Measurements from ENCODE around the gene NSG1.

Gene NSG1

DNA sequence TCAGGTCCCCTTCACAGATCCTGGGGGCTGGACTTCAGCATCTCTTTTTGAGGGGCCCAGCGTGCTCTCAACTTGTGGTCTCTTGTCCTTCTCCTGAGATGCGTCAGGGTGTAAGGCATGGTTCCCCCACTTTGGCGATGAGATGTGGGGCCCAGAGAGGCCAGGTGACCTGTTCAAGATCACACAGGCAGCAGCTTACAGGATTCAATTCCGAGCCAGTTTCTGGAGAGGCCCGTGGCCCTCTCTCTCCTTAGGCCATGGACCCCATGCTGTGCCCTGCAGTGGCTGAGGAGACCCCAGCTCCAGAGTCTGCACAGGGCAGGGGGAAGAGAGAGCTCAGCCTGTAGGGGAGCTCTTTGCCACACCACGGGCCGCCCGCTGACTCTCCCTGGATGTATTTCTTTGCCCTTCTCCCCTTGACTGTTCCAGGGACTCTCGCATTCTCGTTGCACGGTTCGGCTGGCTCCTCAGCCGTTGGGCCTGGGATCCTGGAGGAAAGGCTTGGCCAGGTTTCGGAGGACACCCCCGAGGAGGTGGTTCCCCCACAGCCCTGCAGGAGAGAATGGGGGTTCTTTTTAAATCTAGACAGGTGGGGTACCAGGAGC lies 18.6 kb downstream of the NSG1 start:
- H3K27me3 ChIP-seq (ENCODE audit: control insufficient read depth, insufficient read depth, low read length), result peaks cover 36% of the 10 kb centered on the region
- no peak overlapping the region for H3K4me2 ChIP-seq (ENCODE audit: low read length)
- no peaks in the 10 kb centered on the region for H3K4me1 ChIP-seq (ENCODE audit: control insufficient read depth, insufficient read depth, low read length)
- H3K36me3 ChIP-seq (ENCODE audit: insufficient read depth, low read length), result no peaks in the 10 kb centered on the region
- no peak overlapping the region for H3K9ac ChIP-seq (ENCODE audit: low read depth, low read length)
- no peak overlapping the region for H3K4me3 ChIP-seq (ENCODE audit: low read length)
- H3K9me3 ChIP-seq (replicated peaks; ENCODE audit: low read length), result no peaks in the 10 kb centered on the region

DNA sequence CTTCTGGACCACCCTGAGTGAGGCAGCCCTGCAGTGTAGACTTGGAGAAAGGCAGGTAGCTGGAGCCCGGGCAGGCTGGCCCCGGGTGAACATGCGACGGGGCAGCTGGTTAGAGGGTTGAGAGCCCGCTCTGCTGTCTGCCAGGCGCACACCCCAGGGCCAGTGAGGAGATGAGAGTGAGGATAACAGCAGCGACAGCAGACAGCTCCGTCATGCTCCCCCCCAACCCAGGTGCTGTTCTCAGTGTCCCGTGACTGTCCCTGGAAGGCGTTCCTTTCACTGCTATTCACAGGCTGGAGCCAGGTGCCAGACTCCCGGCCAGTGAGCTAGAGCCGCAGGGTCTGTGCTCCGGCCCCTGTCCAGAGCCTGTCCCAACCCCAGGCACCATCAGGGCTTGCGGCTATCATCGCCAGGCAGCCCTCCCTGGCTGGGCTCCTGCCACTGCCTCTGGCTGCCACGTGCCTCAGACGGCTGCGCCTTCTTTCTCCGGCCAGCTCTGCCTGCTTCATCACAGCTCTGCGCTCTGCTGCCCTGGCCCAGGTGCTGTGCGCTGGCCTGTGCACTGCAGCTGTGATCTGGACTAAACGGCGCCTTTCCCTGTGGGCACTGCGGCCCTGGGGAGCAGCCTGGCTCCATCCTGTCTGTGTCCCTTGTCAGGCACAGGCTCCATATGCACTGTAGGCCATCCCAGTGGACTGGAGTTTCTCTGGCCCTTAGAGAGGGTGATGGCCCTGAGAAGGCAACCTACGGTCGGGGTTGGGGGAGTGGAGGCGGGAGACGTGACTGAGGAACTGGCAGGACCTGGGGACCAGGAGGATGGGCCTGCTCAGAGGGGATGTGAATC lies 19.8 kb downstream of the NSG1 start:
- H3K9me3 ChIP-seq (replicated peaks; ENCODE audit: low read length), result no peaks in the 10 kb centered on the region
- H3K9ac ChIP-seq (ENCODE audit: low read depth, low read length), result no peak overlapping the region
- peaks cover 28% of the 10 kb centered on the region for H3K27me3 ChIP-seq (ENCODE audit: control insufficient read depth, insufficient read depth, low read length)
- no peak overlapping the region for H3K4me2 ChIP-seq (ENCODE audit: low read length)
- no peaks in the 10 kb centered on the region for H3K4me1 ChIP-seq (ENCODE audit: control insufficient read depth, insufficient read depth, low read length)
- no peak overlapping the region for H3K4me3 ChIP-seq (ENCODE audit: low read length)
- H3K36me3 ChIP-seq (ENCODE audit: insufficient read depth, low read length), result no peaks in the 10 kb centered on the region

DNA sequence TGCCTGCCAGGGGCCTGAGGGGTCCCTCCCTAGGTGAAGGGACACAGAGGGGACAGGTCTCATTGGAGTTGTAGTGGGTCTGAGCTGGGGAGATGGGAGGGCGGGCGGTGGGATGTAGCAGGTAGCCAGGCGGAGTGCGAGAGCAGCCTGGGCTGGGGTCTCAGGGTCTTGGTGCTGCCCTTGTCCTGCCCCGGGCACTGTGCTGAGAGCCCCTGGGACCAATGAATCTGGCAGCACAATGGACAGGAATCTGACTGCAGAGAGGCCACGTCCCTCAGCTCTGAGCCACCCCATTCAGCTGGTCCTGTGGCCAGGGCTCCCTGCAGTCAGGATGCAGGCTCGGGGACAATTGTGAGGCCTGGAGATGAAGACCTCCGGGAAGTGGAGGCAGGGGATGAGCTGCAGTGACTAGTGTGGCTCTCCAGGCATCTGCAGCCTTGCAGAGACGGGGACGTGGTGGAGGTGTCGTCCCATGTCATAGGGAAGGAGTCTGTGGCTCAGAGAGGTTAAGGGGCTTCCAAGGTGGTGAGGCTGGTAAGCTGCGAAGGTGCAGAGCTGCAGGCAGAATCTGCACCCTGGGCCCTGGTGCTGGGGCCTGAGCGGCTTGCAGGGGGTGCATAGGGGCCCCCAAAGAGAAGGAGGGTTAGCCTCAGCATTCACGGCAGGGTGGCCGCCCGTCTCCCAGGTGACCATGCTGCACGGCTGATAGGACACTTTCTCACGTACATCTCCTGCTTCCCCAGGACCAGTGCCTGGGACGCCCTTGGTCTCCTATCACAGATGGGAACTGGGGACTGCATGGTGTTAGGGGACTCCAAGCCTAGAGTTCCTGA lies 20.6 kb downstream of the NSG1 start:
- Histone ChIP-seq H3K4me2 (ENCODE audit: low read length) (no peak overlapping the region), H3K27me3 (ENCODE audit: control insufficient read depth, insufficient read depth, low read length) (peaks cover 28% of the 10 kb centered on the region), H3K9ac (ENCODE audit: low read depth, low read length) (no peak overlapping the region), H3K4me1 (ENCODE audit: control insufficient read depth, insufficient read depth, low read length) (no peaks in the 10 kb centered on the region), H3K36me3 (ENCODE audit: insufficient read depth, low read length) (no peaks in the 10 kb centered on the region), H3K9me3 (replicated peaks; ENCODE audit: low read length) (no peaks in the 10 kb centered on the region), H3K4me3 (ENCODE audit: low read length) (no peak overlapping the region)

DNA sequence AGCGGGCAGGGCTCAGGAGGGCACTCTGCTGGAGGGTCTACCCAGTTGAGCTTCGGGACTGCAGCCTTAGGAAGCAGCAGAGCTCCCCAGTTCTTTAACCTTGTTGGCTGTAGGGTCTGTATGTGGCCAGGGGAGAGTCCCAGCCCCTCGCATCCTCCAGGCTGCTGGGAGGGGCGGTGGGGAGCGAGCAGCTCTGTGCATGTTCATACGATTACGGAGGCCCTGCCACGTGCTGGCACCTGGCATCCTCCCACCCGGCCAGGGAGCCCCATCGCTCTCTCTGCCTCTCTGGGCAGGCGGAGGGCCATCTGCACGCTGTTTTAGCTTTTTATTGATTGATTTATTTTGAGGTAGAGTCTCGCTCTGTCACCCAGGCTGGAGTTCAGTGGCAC lies 21.2 kb downstream of the NSG1 start:
- no peak overlapping the region for H3K9ac ChIP-seq (ENCODE audit: low read depth, low read length)
- H3K27me3 ChIP-seq (ENCODE audit: control insufficient read depth, insufficient read depth, low read length), result peaks cover 34% of the 10 kb centered on the region
- H3K4me3 ChIP-seq (ENCODE audit: low read length), result no peak overlapping the region
- no peak overlapping the region for H3K4me2 ChIP-seq (ENCODE audit: low read length)
- no peaks in the 10 kb centered on the region for H3K4me1 ChIP-seq (ENCODE audit: control insufficient read depth, insufficient read depth, low read length)
- no peaks in the 10 kb centered on the region for H3K36me3 ChIP-seq (ENCODE audit: insufficient read depth, low read length)
- H3K9me3 ChIP-seq (replicated peaks; ENCODE audit: low read length), result no peaks in the 10 kb centered on the region

DNA sequence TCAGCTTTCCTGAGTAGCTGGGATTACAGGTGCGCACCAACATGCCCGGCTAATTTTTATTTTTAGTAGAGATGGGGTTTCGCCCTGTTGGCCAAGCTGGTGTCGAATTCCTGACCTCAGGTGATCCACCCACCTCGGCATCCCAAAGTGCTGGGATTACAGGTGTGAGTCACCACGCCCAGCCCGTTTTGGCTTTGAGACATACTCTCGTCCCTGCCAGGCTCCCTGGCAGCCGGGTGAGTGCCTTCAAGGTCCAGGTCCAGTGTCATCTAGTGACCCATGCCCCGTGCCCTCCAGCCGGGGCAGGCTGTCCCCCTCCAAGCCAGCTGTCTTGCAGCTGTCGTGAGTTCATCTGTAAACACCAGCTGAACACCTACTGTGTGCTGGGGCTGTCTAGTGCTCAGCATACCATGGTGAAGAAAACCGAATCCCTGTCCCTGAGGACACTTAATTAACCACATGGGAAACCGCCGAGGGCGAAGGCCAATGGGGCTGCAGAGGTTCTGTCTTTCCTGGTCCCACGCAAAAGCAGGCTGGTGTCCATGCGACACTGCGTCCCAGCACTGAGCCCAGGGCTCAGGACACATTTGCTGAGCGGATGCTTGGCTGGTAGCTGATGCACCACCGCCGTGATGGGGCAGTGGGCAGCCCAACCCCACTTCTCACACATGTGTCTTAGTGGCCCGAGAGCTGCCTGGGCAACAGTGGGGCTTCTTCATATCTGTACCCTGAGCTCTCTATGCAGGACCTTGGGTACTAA lies 21.9 kb downstream of the NSG1 start:
- Histone ChIP-seq H3K4me3 (ENCODE audit: low read length) (no peak overlapping the region), H3K27me3 (ENCODE audit: control insufficient read depth, insufficient read depth, low read length) (peaks cover 30% of the 10 kb centered on the region), H3K4me1 (ENCODE audit: control insufficient read depth, insufficient read depth, low read length) (no peaks in the 10 kb centered on the region), H3K4me2 (ENCODE audit: low read length) (no peak overlapping the region), H3K9ac (ENCODE audit: low read depth, low read length) (no peak overlapping the region), H3K36me3 (ENCODE audit: insufficient read depth, low read length) (no peaks in the 10 kb centered on the region), H3K9me3 (replicated peaks; ENCODE audit: low read length) (no peaks in the 10 kb centered on the region)

DNA sequence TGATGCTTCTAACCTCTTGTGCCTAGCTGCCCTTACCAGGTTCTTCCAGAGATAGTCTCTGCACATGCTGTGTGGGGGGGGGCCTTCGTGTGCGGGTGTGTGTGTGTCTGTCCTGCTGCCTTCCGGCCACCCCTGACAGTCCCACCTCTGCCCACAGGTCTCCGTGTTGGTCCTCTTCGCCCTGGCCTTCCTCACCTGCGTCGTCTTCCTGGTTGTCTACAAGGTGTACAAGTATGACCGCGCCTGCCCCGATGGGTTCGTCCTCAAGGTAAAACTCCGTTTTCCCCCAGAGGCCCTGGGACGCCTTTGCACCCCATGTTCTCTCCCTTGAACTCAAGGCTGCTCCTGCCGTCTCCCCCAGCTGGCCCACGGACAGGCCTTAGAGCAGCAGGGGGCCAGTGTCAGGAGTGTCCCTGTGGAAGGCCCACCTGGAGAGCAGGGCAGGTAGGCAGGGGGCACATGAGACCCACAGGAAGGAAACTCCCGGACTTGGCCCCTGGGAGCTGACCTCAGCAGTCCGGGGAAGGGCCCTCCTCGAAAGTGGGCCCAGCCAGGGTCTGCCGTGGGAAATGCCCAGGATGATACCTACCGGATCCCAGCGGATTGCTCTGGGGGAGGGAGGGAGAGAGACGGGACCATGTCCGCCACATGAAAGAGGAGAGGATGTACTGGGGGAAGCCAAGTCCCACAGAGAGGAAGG lies 22.7 kb downstream of the NSG1 start:
- Histone ChIP-seq H3K4me2 (ENCODE audit: low read length) (no peak overlapping the region), H3K4me3 (ENCODE audit: low read length) (no peak overlapping the region)

DNA sequence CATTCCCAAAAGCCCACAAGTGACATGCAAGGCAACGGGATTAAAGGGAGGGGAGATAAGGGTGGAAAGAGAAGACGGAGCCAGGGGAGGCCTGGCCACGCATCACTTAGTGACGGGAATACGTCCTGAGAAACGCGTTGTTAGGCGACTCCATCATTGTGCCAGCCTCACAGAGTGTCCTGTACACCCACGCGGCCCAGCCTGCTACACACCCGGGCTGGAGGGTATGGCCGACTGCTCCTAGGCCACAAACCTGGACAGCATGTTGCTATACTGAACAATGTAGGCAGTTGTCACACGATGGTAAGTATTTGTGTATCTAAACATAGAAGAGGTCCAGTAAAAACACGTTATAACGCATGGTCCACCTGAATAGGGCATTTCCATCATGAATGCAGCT lies 23.4 kb downstream of the NSG1 start:
- Histone ChIP-seq H3K9me3 (replicated peaks; ENCODE audit: low read length) (no peaks in the 10 kb centered on the region), H3K36me3 (ENCODE audit: insufficient read depth, low read length) (no peaks in the 10 kb centered on the region), H3K9ac (ENCODE audit: low read depth, low read length) (no peak overlapping the region), H3K4me1 (ENCODE audit: control insufficient read depth, insufficient read depth, low read length) (no peaks in the 10 kb centered on the region), H3K27me3 (ENCODE audit: control insufficient read depth, insufficient read depth, low read length) (peaks cover 30% of the 10 kb centered on the region), H3K4me2 (ENCODE audit: low read length) (no peak overlapping the region), H3K4me3 (ENCODE audit: low read length) (no peak overlapping the region)

More for the DNA sequence above, 22.7 kb downstream of the NSG1 start:
- H3K9ac ChIP-seq (ENCODE audit: low read depth, low read length), result no peak overlapping the region
- H3K4me1 ChIP-seq (ENCODE audit: control insufficient read depth, insufficient read depth, low read length), result no peaks in the 10 kb centered on the region
- peaks cover 30% of the 10 kb centered on the region for H3K27me3 ChIP-seq (ENCODE audit: control insufficient read depth, insufficient read depth, low read length)
- no peaks in the 10 kb centered on the region for H3K9me3 ChIP-seq (replicated peaks; ENCODE audit: low read length)
- no peaks in the 10 kb centered on the region for H3K36me3 ChIP-seq (ENCODE audit: insufficient read depth, low read length)

DNA sequence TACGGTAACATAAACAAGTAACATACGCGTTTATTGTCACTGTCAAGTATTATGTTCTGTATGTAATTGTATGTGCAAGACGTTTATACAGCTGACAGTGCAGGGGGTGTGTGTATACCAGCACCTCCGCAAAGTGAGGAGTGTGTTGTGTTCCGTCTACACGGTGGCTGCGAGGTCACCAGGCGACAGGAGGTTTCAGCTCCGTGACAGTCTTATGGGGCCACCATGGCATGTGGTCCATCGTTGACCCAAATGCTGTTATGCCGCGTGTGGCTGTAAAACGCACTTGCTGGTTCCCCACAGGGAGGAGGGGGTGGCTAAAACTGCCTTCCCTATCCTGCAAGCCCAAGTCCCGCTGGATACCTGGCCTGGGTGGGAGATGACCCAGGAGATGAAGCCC lies 25.0 kb downstream of the NSG1 start:
- Histone ChIP-seq H3K4me1 (ENCODE audit: control insufficient read depth, insufficient read depth, low read length) (no peaks in the 10 kb centered on the region), H3K27me3 (ENCODE audit: control insufficient read depth, insufficient read depth, low read length) (peaks cover 23% of the 10 kb centered on the region), H3K9ac (ENCODE audit: low read depth, low read length) (no peak overlapping the region), H3K9me3 (replicated peaks; ENCODE audit: low read length) (no peaks in the 10 kb centered on the region), H3K4me2 (ENCODE audit: low read length) (no peak overlapping the region), H3K4me3 (ENCODE audit: low read length) (no peak overlapping the region), H3K36me3 (ENCODE audit: insufficient read depth, low read length) (peaks cover 5% of the 10 kb centered on the region)

DNA sequence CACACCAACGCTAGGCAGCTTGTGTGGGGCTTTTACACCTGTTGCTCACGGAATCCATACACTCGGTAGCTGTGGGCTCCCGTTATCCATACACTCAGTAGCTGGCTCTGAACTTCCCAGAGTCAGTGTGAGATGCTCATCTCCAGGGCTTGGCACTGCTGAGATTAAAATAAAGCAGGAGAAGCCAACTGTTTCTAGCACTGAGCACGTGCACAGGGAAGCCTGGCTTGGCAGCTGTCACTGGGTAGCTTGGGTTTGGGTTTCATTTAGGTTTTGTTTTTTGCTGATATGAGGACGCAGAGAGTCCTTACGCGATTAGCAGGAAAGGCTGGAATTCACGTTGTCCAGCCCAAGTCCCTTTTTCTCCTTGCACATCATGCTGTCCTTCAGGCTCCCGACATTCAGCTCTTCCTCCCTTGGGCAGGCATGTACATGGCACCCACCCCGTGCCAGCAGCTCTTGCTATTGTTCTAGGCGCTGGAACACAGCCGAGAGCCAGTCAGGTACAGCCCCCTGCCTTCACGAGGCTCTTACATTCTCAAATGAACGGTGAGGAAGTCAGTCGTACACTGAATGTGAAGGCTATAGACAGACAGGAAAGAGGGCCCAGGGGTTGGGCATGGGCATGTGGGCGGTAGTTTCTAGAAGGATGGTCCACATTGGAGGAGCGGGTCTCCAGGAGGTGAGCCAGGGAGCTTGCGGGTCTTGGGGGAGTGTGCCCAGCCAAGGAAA lies 25.9 kb downstream of the NSG1 start:
- peaks cover 5% of the 10 kb centered on the region for H3K36me3 ChIP-seq (ENCODE audit: insufficient read depth, low read length)
- H3K4me1 ChIP-seq (ENCODE audit: control insufficient read depth, insufficient read depth, low read length), result no peaks in the 10 kb centered on the region
- no peaks in the 10 kb centered on the region for H3K9me3 ChIP-seq (replicated peaks; ENCODE audit: low read length)
- no peak overlapping the region for H3K4me3 ChIP-seq (ENCODE audit: low read length)
- H3K27me3 ChIP-seq (ENCODE audit: control insufficient read depth, insufficient read depth, low read length), result peaks cover 16% of the 10 kb centered on the region
- no peak overlapping the region for H3K4me2 ChIP-seq (ENCODE audit: low read length)
- H3K9ac ChIP-seq (ENCODE audit: low read depth, low read length), result no peak overlapping the region

DNA sequence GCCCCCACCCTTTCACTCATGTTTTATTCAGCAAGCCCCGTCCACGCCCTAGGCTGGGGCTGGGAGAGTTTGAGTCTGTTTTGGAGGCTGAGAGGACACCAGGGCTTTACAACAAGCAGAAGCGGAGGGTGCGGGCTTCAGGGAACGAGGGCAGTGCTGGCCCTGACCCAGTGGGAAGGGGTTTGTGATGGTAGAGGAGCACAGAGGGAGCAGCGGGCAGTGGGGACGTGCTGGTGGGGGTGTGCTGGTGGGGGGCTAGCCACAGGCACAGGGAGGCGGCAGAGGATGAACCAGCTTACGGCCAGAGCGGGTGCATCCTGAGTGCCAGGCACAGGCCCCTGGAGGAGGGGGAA lies 26.4 kb downstream of the NSG1 start:
- Histone ChIP-seq H3K4me2 (ENCODE audit: low read length) (no peak overlapping the region), H3K9me3 (replicated peaks; ENCODE audit: low read length) (no peaks in the 10 kb centered on the region), H3K9ac (ENCODE audit: low read depth, low read length) (no peak overlapping the region), H3K36me3 (ENCODE audit: insufficient read depth, low read length) (peaks cover 6% of the 10 kb centered on the region), H3K4me1 (ENCODE audit: control insufficient read depth, insufficient read depth, low read length) (no peaks in the 10 kb centered on the region), H3K4me3 (ENCODE audit: low read length) (no peak overlapping the region), H3K27me3 (ENCODE audit: control insufficient read depth, insufficient read depth, low read length) (peaks cover 11% of the 10 kb centered on the region)

All from skeletal muscle satellite cell (primary cell).